Measurements from ENCODE around the gene SRBD1. TPM values are rescaled to one million over a fixed set of nuclear protein-coding genes. Genes with fewer than 3 reads are reported as not detected.

Gene SRBD1
- total RNA-seq, 1 donor from 2014 or later, result 13.8 TPM

DNA sequence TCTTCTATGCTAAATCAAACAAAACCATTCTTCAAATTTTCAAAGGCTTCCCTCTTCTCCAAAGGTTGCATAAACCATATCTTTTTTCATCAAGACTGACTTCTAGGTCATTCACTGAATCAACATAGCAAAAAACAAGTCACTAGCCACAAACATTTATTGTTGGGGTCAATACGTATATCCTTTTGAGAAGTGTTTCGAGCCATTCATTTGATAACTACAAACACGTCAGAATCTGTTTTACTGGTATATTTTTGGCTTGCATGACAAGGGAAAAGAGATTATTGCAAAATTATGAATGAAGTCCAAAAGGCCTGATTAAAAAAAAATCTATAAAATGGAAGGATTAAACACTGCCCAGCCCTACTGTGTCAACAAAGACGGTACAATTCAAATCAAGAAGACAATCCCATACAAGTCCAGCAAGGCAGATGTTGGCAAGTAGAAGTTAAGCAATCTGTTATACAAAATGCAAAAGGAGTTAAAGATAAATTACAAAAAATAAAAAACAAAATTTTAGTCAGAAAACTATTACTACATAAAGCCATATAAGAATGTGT lies 222.4 kb downstream of the SRBD1 start:
- H3K36me3 Mint-ChIP-seq (ENCODE audit: insufficient read depth), result peaks cover 10% of the 10 kb centered on the region
- H3K4me3 Mint-ChIP-seq (ENCODE audit: low read depth), result no peak overlapping the region
- H3K9me3 Mint-ChIP-seq (ENCODE audit: low read depth), result no peaks in the 10 kb centered on the region
- no peaks in the 10 kb centered on the region for H3K27me3 Mint-ChIP-seq
- DNase-seq (ENCODE audit: low spot score, unreplicated experiment), result no peak
- TF ChIP-seq, protein P1, sequence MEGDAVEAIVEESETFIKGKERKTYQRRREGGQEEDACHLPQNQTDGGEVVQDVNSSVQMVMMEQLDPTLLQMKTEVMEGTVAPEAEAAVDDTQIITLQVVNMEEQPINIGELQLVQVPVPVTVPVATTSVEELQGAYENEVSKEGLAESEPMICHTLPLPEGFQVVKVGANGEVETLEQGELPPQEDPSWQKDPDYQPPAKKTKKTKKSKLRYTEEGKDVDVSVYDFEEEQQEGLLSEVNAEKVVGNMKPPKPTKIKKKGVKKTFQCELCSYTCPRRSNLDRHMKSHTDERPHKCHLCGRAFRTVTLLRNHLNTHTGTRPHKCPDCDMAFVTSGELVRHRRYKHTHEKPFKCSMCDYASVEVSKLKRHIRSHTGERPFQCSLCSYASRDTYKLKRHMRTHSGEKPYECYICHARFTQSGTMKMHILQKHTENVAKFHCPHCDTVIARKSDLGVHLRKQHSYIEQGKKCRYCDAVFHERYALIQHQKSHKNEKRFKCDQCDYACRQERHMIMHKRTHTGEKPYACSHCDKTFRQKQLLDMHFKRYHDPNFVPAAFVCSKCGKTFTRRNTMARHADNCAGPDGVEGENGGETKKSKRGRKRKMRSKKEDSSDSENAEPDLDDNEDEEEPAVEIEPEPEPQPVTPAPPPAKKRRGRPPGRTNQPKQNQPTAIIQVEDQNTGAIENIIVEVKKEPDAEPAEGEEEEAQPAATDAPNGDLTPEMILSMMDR (IDR thresholded peaks at IDR 0.05; ENCODE audit: unreplicated experiment), result no peak
- peaks cover 17% of the 10 kb centered on the region for H3K4me1 Mint-ChIP-seq (ENCODE audit: low read depth)
- H3K27ac Mint-ChIP-seq, result no peak overlapping the region

- DNase-seq (ENCODE audit: low spot score, unreplicated experiment), result no peak
- H3K9me3 Mint-ChIP-seq (ENCODE audit: low read depth), result peaks cover 4% of the 10 kb centered on the region
- no peaks in the 10 kb centered on the region for H3K36me3 Mint-ChIP-seq (ENCODE audit: insufficient read depth)
- no peak overlapping the region for H3K4me3 Mint-ChIP-seq (ENCODE audit: low read depth)
- H3K27ac Mint-ChIP-seq, result no peak overlapping the region
- H3K27me3 Mint-ChIP-seq, result no peaks in the 10 kb centered on the region
- TF ChIP-seq, protein P1 (IDR thresholded peaks at IDR 0.05; ENCODE audit: unreplicated experiment), result no peak
- H3K4me1 Mint-ChIP-seq (ENCODE audit: low read depth), result peaks cover 12% of the 10 kb centered on the region
Measured at GRCh38 chr2:45382744-45383143, 228.3 kb downstream of the SRBD1 start.

GRCh38 chr2:45380131-45380836 lies 230.8 kb downstream of the SRBD1 start:
- TF ChIP-seq, protein P1 (IDR thresholded peaks at IDR 0.05; ENCODE audit: unreplicated experiment), result no peak
- Mint-ChIP-seq H3K9me3 (ENCODE audit: low read depth) (peaks cover 7% of the 10 kb centered on the region), H3K27ac (peak overlapping the region; percentile 21), H3K4me1 (ENCODE audit: low read depth) (peaks cover 12% of the 10 kb centered on the region), H3K36me3 (ENCODE audit: insufficient read depth) (no peaks in the 10 kb centered on the region), H3K4me3 (ENCODE audit: low read depth) (no peak overlapping the region), H3K27me3 (no peaks in the 10 kb centered on the region)
- DNase-seq (ENCODE audit: low spot score, unreplicated experiment), result no peak

GRCh38 chr2:45379399-45380087 lies 231.5 kb downstream of the SRBD1 start:
- no peak for DNase-seq (ENCODE audit: low spot score, unreplicated experiment)
- Mint-ChIP-seq H3K4me1 (ENCODE audit: low read depth) (peaks cover 12% of the 10 kb centered on the region), H3K27ac (no peak overlapping the region), H3K9me3 (ENCODE audit: low read depth) (peaks cover 11% of the 10 kb centered on the region), H3K4me3 (ENCODE audit: low read depth) (no peak overlapping the region), H3K27me3 (no peaks in the 10 kb centered on the region), H3K36me3 (ENCODE audit: insufficient read depth) (peaks cover 3% of the 10 kb centered on the region)
- TF ChIP-seq, protein P1 (IDR thresholded peaks at IDR 0.05; ENCODE audit: unreplicated experiment), result no peak

- Mint-ChIP-seq H3K27ac (no peak overlapping the region), H3K27me3 (no peaks in the 10 kb centered on the region), H3K4me3 (ENCODE audit: low read depth) (no peak overlapping the region), H3K9me3 (ENCODE audit: low read depth) (peaks cover 6% of the 10 kb centered on the region), H3K36me3 (ENCODE audit: insufficient read depth) (peaks cover 3% of the 10 kb centered on the region), H3K4me1 (ENCODE audit: low read depth) (peaks cover 13% of the 10 kb centered on the region)
- TF ChIP-seq, protein P1 (IDR thresholded peaks at IDR 0.05; ENCODE audit: unreplicated experiment), result no peak
- DNase-seq (ENCODE audit: low spot score, unreplicated experiment), result no peak
Measured at GRCh38 chr2:45373534-45373933, 237.5 kb downstream of the SRBD1 start.
